ENCODE data around the gene TMEFF1.

DNA sequence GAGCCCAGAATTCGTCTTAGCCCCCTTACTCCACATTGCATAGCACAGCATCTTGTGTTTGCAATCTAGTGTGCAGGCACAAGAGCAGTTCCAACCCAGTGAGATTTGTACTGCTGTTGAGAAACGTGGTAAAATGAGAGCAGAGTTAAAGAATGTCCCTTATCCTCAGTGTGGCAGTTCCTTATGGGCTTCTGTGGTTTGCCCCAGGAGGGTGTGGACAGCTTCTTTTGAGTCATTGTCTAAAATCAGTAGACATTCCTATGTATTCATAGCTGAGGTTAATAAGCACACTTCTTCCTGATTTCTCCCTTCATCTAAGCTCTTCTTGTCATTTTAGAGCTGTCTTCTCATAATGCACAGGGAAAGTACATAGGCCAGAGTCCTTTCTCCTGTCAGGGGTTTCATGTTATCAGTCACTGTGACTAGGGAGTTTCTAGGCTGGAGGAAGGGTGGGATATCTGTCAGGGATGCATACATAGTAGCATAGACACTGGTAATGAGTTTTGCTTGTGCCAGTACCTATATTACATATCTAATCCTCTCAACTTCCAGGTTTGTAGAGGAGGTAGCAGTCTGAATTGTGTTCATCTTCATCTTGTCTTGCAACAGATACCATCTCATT, 102.9 kb downstream of the TMEFF1 start:
- TF ChIP-seq ZFP3 (CRISPR knock-in tag; IDR thresholded peaks at IDR 0.05): no peak
- no peak for TF ChIP-seq ARNTL (CRISPR knock-in tag; IDR thresholded peaks at IDR 0.05; ENCODE audit: borderline replicate concordance, low read depth)
- TF ChIP-seq SNAI2 (CRISPR knock-in tag; IDR thresholded peaks at IDR 0.05): no peak
- TF ChIP-seq ZFP30 (CRISPR knock-in tag; IDR thresholded peaks at IDR 0.05): no peak
- TF ChIP-seq, protein P1, sequence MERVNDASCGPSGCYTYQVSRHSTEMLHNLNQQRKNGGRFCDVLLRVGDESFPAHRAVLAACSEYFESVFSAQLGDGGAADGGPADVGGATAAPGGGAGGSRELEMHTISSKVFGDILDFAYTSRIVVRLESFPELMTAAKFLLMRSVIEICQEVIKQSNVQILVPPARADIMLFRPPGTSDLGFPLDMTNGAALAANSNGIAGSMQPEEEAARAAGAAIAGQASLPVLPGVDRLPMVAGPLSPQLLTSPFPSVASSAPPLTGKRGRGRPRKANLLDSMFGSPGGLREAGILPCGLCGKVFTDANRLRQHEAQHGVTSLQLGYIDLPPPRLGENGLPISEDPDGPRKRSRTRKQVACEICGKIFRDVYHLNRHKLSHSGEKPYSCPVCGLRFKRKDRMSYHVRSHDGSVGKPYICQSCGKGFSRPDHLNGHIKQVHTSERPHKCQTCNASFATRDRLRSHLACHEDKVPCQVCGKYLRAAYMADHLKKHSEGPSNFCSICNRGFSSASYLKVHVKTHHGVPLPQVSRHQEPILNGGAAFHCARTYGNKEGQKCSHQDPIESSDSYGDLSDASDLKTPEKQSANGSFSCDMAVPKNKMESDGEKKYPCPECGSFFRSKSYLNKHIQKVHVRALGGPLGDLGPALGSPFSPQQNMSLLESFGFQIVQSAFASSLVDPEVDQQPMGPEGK (CRISPR knock-in tag; IDR thresholded peaks at IDR 0.05; ENCODE audit: borderline replicate concordance): no peak
- TF ChIP-seq ZNF70 (CRISPR knock-in tag; IDR thresholded peaks at IDR 0.05): no peak

Data from SK-N-SH treated with all-trans-retinoic acid at 6 μM for 48 hours (cell line).